Liver (tissue), 9 donors: Measurements from ENCODE around the gene PARVB. TPM values are rescaled to one million over a fixed set of nuclear protein-coding genes. Genes with fewer than 3 reads are reported as not detected.

Experiments used
- DNase-seq: peaks from one replicate; pipeline ENCODE4 v3.0.0-alpha.2; 2017; ENCODE audit warnings: low spot score
- H3K27ac ChIP-seq, 2 donors: one replicate each; pipeline ENCODE4 v1.7.0; 2013; ENCODE audit warnings: inconsistent platforms in 2 of 2, low read length in 2 of 2, control low read depth in 1 of 2, low read depth in 1 of 2, mild to moderate bottlenecking in 1 of 2
- H3K27me3 ChIP-seq, 4 donors: one replicate each; pipeline versions ENCODE4 v1.6.1 to v1.7.0; 2013; ENCODE audit warnings: low read length in 3 of 4, inconsistent platforms in 1 of 4, mild to moderate bottlenecking in 1 of 4, moderate library complexity in 1 of 4; ENCODE audit not compliant: control insufficient read depth in 4 of 4, insufficient read depth in 4 of 4
- H3K36me3 ChIP-seq, 4 donors: one replicate each; pipeline versions ENCODE4 v1.6.1 to v1.7.0; 2013; ENCODE audit warnings: low read length in 3 of 4, mild to moderate bottlenecking in 3 of 4, low read depth in 1 of 4, moderate library complexity in 1 of 4; ENCODE audit not compliant: control insufficient read depth in 4 of 4, insufficient read depth in 3 of 4
- H3K4me1 ChIP-seq, 4 donors: one replicate each; pipeline versions ENCODE4 v1.6.1 to v1.7.0; 2013; ENCODE audit warnings: low read length in 3 of 4, mild to moderate bottlenecking in 3 of 4, moderate library complexity in 1 of 4; ENCODE audit not compliant: control insufficient read depth in 4 of 4, insufficient read depth in 4 of 4
- H3K4me3 ChIP-seq, 3 donors: one replicate each; pipeline versions ENCODE4 v1.6.1 to v1.7.0; 2013; ENCODE audit warnings: low read length in 3 of 3, control low read depth in 1 of 3, low read depth in 1 of 3, mild to moderate bottlenecking in 1 of 3
- H3K9ac ChIP-seq, 2 donors: one replicate each; pipeline ENCODE4 v1.7.0; 2013; ENCODE audit warnings: low read length in 2 of 2, mild to moderate bottlenecking in 2 of 2, moderate library complexity in 2 of 2, control low read depth in 1 of 2, low read depth in 1 of 2
- H3K9me3 ChIP-seq, 4 donors: one replicate each; pipeline versions ENCODE4 v1.6.1 to v1.7.0; 2013; ENCODE audit warnings: low read length in 3 of 4; ENCODE audit not compliant: control insufficient read depth in 4 of 4
- EGR1 ChIP-seq, 2 donors: IDR thresholded peaks; 2 replicates each; pipeline ENCODE4 v1.6.1; 2016 to 2018; ENCODE audit warnings: antibody characterized with exemption in 2 of 2, low read depth in 2 of 2
- FOXA1 ChIP-seq: IDR thresholded peaks from 2 replicates; pipeline ENCODE4 v1.6.1; 2016; ENCODE audit warnings: antibody characterized with exemption
- FOXA2 ChIP-seq: IDR thresholded peaks from 2 replicates; pipeline ENCODE4 v1.6.1; 2016; ENCODE audit warnings: antibody characterized with exemption
- GABPA ChIP-seq, 2 donors: IDR thresholded peaks in 1 of 2; conservative IDR thresholded peaks in 1 of 2; 2 replicates each; pipeline ENCODE4 v1.6.1; 2016; ENCODE audit warnings: antibody characterized with exemption in 2 of 2, mild to moderate bottlenecking in 1 of 2, moderate library complexity in 1 of 2
- HNF4A ChIP-seq, 2 donors: conservative IDR thresholded peaks; 2 replicates each; pipeline ENCODE4 v1.6.1; 2016; ENCODE audit warnings: antibody characterized with exemption in 2 of 2, mild to moderate bottlenecking in 2 of 2
- HNF4G ChIP-seq: IDR thresholded peaks from 2 replicates; pipeline ENCODE4 v1.6.1; 2016; ENCODE audit warnings: antibody characterized with exemption
- JUND ChIP-seq, 2 donors: IDR thresholded peaks; 2 replicates each; pipeline ENCODE4 v1.6.1; 2016; ENCODE audit warnings: antibody characterized with exemption in 2 of 2
- NR2F2 ChIP-seq: IDR thresholded peaks from 2 replicates; pipeline ENCODE4 v1.6.1; 2016; ENCODE audit warnings: antibody characterized with exemption
- RAD21 ChIP-seq, 2 donors: IDR thresholded peaks; 2 replicates each; pipeline ENCODE4 v1.6.1; 2016; ENCODE audit warnings: antibody characterized with exemption in 2 of 2, mild to moderate bottlenecking in 2 of 2
- RXRA ChIP-seq, 2 donors: IDR thresholded peaks; 2 replicates each; pipeline ENCODE4 v1.6.1; 2017 to 2018; ENCODE audit warnings: antibody characterized with exemption in 2 of 2, mild to moderate bottlenecking in 1 of 2
- SP1 ChIP-seq: IDR thresholded peaks from 2 replicates; pipeline ENCODE4 v1.6.1; 2018; ENCODE audit warnings: antibody characterized with exemption, mild to moderate bottlenecking
- TAF1 ChIP-seq: conservative IDR thresholded peaks from 2 replicates; pipeline ENCODE4 v1.6.1; 2016; ENCODE audit warnings: antibody characterized with exemption, mild to moderate bottlenecking
- YY1 ChIP-seq: IDR thresholded peaks from 2 replicates; pipeline ENCODE4 v1.6.1; 2016; ENCODE audit warnings: antibody characterized with exemption, mild to moderate bottlenecking
- WGBS: extraction: QIAGEN DNeasy Blood & Tissue Kit; methylation state at CpG from one replicate; pipeline ENCODE4 v1.1.7; 2013; 5-methylcytosine and 5-hydroxymethylcytosine counted together
- polyA plus RNA-seq, 2 donors: library from polyadenylated mRNA; stranded (reverse) in 1 of 2; unstranded in 1 of 2; fragments of 200-250 nt in 1 of 2; fragments of >200 nt in 1 of 2; fragmentation: Nextera tagmentation in 1 of 2; extraction: Ambion mirVana in 1 of 2; gene quantifications; one replicate each; pipeline versions ENCODE4 v1.2.1 to v1.2.3, GENCODE V29; 2013 to 2015
- total RNA-seq, 2 donors: library from RNA; depleted of rRNA; stranded (reverse); fragments of >200 nt; gene quantifications; one replicate each; pipeline ENCODE4 v1.2.3, GENCODE V29; 2014
- TF ChIP-seq, protein P1 (sequence below): IDR thresholded peaks from 2 replicates; pipeline ENCODE4 v1.6.1; 2016; ENCODE audit warnings: antibody characterized with exemption
- TF ChIP-seq, protein P2 (sequence below): IDR thresholded peaks from 2 replicates; pipeline ENCODE4 v1.6.1; 2016; ENCODE audit warnings: antibody characterized with exemption, mild to moderate bottlenecking
- TF ChIP-seq, protein P3 (sequence below): IDR thresholded peaks from 2 replicates; pipeline ENCODE4 v1.6.1; 2016; ENCODE audit warnings: antibody characterized with exemption
- TF ChIP-seq, protein P4 (sequence below): fragments of 150-350 bp; IDR thresholded peaks from 2 replicates; pipeline ENCODE4 v1.5.1; 2017; ENCODE audit warnings: improper control_type of control experiment, low read depth, low read length; ENCODE audit not compliant: missing input control
- TF ChIP-seq, protein P5 (sequence below): IDR thresholded peaks from 2 replicates; pipeline ENCODE4 v1.6.1; 2016; ENCODE audit warnings: antibody characterized with exemption
- donor health status: healthy.
- donor health status: healthy.
- donor health status: healthy.
- donor health status: healthy.
- donor health status: healthy.

Gene PARVB
- total and polyA plus RNA-seq, 4 donors = 3.2 to 55.5 (median 17.7) TPM

DNA sequence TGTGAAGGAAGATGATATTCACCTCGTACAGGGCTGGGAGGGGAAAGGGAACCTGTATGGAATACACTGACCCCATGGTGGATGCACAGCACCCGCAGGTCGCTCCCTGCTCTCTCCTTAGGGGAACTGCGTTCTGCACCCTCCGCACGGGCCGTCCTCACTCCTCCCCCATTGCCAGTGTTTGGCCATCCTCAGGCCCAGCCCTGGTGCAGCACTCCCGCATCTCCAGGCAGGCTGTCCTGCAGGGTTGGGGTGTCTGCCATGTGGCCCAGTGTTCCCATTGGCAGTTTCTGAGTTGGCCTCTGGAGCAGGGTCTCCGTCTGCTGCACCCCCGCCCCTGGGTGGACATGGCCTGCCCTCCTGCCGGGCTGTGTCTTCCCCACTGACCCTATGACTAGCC lies 137.6 kb downstream of the PARVB start:
- Histone ChIP-seq H3K36me3 (peaks cover 0 to 3% (median 0%) of the 10 kb centered on the region in 4 donors), H3K9me3 (no peaks in the 10 kb centered on the region), H3K27ac (no peak overlapping the region), H3K4me1 (no peaks in the 10 kb centered on the region), H3K27me3 (no peaks in the 10 kb centered on the region), H3K9ac (no peak overlapping the region), H3K4me3 (no peak overlapping the region)
- TF ChIP-seq YY1 = no peak
- TF ChIP-seq RXRA (IDR thresholded peaks at IDR 0.05) = no peak
- TF ChIP-seq HNF4G = no peak
- TF ChIP-seq NR2F2 = no peak
- TF ChIP-seq, protein P1, sequence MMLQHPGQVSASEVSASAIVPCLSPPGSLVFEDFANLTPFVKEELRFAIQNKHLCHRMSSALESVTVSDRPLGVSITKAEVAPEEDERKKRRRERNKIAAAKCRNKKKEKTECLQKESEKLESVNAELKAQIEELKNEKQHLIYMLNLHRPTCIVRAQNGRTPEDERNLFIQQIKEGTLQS = no peak
- TF ChIP-seq SP1 = no peak
- TF ChIP-seq EGR1 (IDR thresholded peaks at IDR 0.05; ENCODE audit: low read depth in 2 of 2) = no peak
- TF ChIP-seq TAF1 = no peak
- TF ChIP-seq JUND (IDR thresholded peaks at IDR 0.05) = no peak
- no peak for TF ChIP-seq HNF4A (conservative IDR thresholded peaks at IDR 0.05)
- TF ChIP-seq, protein P2, sequence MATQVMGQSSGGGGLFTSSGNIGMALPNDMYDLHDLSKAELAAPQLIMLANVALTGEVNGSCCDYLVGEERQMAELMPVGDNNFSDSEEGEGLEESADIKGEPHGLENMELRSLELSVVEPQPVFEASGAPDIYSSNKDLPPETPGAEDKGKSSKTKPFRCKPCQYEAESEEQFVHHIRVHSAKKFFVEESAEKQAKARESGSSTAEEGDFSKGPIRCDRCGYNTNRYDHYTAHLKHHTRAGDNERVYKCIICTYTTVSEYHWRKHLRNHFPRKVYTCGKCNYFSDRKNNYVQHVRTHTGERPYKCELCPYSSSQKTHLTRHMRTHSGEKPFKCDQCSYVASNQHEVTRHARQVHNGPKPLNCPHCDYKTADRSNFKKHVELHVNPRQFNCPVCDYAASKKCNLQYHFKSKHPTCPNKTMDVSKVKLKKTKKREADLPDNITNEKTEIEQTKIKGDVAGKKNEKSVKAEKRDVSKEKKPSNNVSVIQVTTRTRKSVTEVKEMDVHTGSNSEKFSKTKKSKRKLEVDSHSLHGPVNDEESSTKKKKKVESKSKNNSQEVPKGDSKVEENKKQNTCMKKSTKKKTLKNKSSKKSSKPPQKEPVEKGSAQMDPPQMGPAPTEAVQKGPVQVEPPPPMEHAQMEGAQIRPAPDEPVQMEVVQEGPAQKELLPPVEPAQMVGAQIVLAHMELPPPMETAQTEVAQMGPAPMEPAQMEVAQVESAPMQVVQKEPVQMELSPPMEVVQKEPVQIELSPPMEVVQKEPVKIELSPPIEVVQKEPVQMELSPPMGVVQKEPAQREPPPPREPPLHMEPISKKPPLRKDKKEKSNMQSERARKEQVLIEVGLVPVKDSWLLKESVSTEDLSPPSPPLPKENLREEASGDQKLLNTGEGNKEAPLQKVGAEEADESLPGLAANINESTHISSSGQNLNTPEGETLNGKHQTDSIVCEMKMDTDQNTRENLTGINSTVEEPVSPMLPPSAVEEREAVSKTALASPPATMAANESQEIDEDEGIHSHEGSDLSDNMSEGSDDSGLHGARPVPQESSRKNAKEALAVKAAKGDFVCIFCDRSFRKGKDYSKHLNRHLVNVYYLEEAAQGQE = no peak
- no peak for TF ChIP-seq FOXA1
- TF ChIP-seq, protein P3, sequence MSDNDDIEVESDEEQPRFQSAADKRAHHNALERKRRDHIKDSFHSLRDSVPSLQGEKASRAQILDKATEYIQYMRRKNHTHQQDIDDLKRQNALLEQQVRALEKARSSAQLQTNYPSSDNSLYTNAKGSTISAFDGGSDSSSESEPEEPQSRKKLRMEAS = no peak
- TF ChIP-seq, protein P4, sequence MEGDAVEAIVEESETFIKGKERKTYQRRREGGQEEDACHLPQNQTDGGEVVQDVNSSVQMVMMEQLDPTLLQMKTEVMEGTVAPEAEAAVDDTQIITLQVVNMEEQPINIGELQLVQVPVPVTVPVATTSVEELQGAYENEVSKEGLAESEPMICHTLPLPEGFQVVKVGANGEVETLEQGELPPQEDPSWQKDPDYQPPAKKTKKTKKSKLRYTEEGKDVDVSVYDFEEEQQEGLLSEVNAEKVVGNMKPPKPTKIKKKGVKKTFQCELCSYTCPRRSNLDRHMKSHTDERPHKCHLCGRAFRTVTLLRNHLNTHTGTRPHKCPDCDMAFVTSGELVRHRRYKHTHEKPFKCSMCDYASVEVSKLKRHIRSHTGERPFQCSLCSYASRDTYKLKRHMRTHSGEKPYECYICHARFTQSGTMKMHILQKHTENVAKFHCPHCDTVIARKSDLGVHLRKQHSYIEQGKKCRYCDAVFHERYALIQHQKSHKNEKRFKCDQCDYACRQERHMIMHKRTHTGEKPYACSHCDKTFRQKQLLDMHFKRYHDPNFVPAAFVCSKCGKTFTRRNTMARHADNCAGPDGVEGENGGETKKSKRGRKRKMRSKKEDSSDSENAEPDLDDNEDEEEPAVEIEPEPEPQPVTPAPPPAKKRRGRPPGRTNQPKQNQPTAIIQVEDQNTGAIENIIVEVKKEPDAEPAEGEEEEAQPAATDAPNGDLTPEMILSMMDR = no peak
- TF ChIP-seq, protein P5, sequence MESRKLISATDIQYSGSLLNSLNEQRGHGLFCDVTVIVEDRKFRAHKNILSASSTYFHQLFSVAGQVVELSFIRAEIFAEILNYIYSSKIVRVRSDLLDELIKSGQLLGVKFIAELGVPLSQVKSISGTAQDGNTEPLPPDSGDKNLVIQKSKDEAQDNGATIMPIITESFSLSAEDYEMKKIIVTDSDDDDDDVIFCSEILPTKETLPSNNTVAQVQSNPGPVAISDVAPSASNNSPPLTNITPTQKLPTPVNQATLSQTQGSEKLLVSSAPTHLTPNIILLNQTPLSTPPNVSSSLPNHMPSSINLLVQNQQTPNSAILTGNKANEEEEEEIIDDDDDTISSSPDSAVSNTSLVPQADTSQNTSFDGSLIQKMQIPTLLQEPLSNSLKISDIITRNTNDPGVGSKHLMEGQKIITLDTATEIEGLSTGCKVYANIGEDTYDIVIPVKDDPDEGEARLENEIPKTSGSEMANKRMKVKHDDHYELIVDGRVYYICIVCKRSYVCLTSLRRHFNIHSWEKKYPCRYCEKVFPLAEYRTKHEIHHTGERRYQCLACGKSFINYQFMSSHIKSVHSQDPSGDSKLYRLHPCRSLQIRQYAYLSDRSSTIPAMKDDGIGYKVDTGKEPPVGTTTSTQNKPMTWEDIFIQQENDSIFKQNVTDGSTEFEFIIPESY = no peak
- no peak for TF ChIP-seq FOXA2
- no peak for TF ChIP-seq RAD21 (IDR thresholded peaks at IDR 0.05)
- no peak for TF ChIP-seq GABPA (IDR thresholded peaks at IDR 0.05 in 1 of 2, conservative IDR thresholded peaks at IDR 0.05 in 1 of 2)
- WGBS = 91% methylated on average over 11 of the region's 11 CpGs
- DNase-seq = no peak
